ENCODE data around the gene PARN. TPM values are rescaled to one million over a fixed set of nuclear protein-coding genes. Genes with fewer than 3 reads are reported as not detected.

PARN gene
- total and polyA plus RNA-seq, 2 of the 8 experiments (the other 6 are each of a cell fraction or from before 2014, with no cell fraction given): 24.5 to 44.6 TPM

DNA sequence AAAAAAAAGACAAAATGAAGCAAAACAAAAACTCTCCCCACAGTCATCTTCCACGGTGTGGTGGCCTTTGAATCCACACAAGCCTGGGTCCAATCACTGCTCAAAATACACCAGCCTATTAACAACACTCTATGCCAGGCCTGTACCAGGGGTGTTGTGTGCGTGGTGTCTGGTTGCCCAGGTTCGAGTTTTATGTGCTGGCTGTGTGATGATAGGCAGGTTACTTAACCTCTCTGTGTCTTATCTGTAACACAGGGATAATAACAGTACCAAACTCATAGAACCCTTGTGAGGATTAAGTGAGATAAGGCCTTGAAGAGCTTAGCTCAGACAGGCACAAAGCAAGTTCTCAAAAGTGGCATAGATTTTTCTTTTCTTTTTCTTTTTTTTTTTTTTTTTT, 235.2 kb downstream of the PARN start:
- H2BK5ac ChIP-seq (ENCODE audit: low read depth, low read length): no peak overlapping the region
- DNase-seq (ENCODE audit: low read depth in 1 of 2, low spot score in 2 of 2): no peak
- H4K91ac ChIP-seq (replicated peaks; ENCODE audit: insufficient read length, low read length): no peak overlapping the region
- H3K36me3 ChIP-seq (ENCODE audit: control insufficient read depth in 2 of 4, insufficient read depth in 4 of 4, low read length in 3 of 4): no peaks in the 10 kb centered on the region
- no peaks in the 10 kb centered on the region for H3K79me2 ChIP-seq (ENCODE audit: control insufficient read depth in 1 of 2, insufficient read depth in 2 of 2, low read length in 2 of 2)
- H4K20me1 ChIP-seq (replicated peaks in 1 of 2; ENCODE audit: control insufficient read depth in 1 of 2, insufficient read depth in 2 of 2, low read length in 2 of 2): no peaks in the 10 kb centered on the region
- no peak overlapping the region for H2BK20ac ChIP-seq (ENCODE audit: low read length)
- no peak overlapping the region for H3K4me2 ChIP-seq (ENCODE audit: insufficient read depth in 1 of 2, low read depth in 2 of 2, low read length in 2 of 2)
- no peaks in the 10 kb centered on the region for H3K9me3 ChIP-seq (ENCODE audit: insufficient read depth in 2 of 2, low read depth in 1 of 2, low read length in 1 of 2)
- no peak overlapping the region for H2BK15ac ChIP-seq (ENCODE audit: low read length)
- H3K27ac ChIP-seq (ENCODE audit: low read depth, low read length): no peak overlapping the region
- H4K8ac ChIP-seq (ENCODE audit: extremely low read depth, insufficient read depth, low read length): no peak overlapping the region
- H3K9ac ChIP-seq (replicated peaks in 1 of 4; ENCODE audit: extremely low read depth in 1 of 4, low read depth in 3 of 4, low read length in 3 of 4): no peak overlapping the region
- no peak overlapping the region for H3K4me3 ChIP-seq (ENCODE audit: extremely low read depth in 1 of 4, insufficient read depth in 2 of 4, low read depth in 3 of 4, low read length in 4 of 4)
- H3K27me3 ChIP-seq (replicated peaks in 1 of 4; ENCODE audit: control insufficient read depth in 3 of 4, extremely low read depth in 1 of 4, insufficient read depth in 3 of 4, low read length in 3 of 4): no peaks in the 10 kb centered on the region
- no peak overlapping the region for H2AFZ ChIP-seq (ENCODE audit: low read length)
- ChIA-PET POLR2A (ENCODE audit: partially characterized antibody) (no interaction called here), CTCF (ENCODE audit: partially characterized antibody) (interaction anchor here (0.6 to 0.8 kb wide), 2 partner anchors 13 to 91 kb away, joined by 3 to 4 read pairs; no protein-coding TSS in a partner anchor)
- H3K23ac ChIP-seq (ENCODE audit: insufficient read length): no peak overlapping the region
- H2AK5ac ChIP-seq (ENCODE audit: low read depth, low read length): no peak overlapping the region
- no peak overlapping the region for H4K5ac ChIP-seq (ENCODE audit: insufficient read length, low read depth, low read length)
- TF ChIP-seq GABPA (IDR thresholded peaks at IDR 0.05; ENCODE audit: borderline replicate concordance, insufficient read depth, low read length) (no peak), USF2 (IDR thresholded peaks at IDR 0.05; ENCODE audit: low read length) (no peak), KDM1A (IDR thresholded peaks at IDR 0.05; ENCODE audit: borderline replicate concordance, low read length) (peak; percentile 73), BCL11A (IDR thresholded peaks at IDR 0.05; ENCODE audit: low read depth in 2 of 2, low read length in 2 of 2) (no peak)
- H3K56ac ChIP-seq (replicated peaks; ENCODE audit: insufficient read length, low read depth, low read length): no peak overlapping the region
- no peak for FAIRE-seq
- no peaks in the 10 kb centered on the region for H3K79me1 ChIP-seq (ENCODE audit: low read depth, low read length)
- no peak overlapping the region for H3K18ac ChIP-seq (ENCODE audit: extremely low read depth, low read length)
- no peaks in the 10 kb centered on the region for H3K4me1 ChIP-seq (replicated peaks in 1 of 4; ENCODE audit: control insufficient read depth in 3 of 4, insufficient read depth in 4 of 4, low read length in 3 of 4)
- no peak overlapping the region for H3K14ac ChIP-seq (ENCODE audit: insufficient read length)
- H3K23me2 ChIP-seq (ENCODE audit: low read depth, low read length): no peaks in the 10 kb centered on the region
- WGBS, 2 experiments (ENCODE audit: extremely low coverage in 1 of 2, insufficient coverage in 1 of 2, insufficient read length in 1 of 2, insufficient replicate concordance in 2 of 2, low coverage in 1 of 2, low lambda C conversion rate in 2 of 2, missing lambda C conversion rate in 1 of 2): 83% methylated on average over 3 of the region's 3 CpGs; no CpG with 5 or more reads in 1 of the 2 experiments
- no peak overlapping the region for H3K4ac ChIP-seq (replicated peaks; ENCODE audit: insufficient read length, low read depth, low read length)
- H2BK120ac ChIP-seq (replicated peaks; ENCODE audit: low read depth, low read length): no peak overlapping the region
- no peak overlapping the region for H2BK12ac ChIP-seq (ENCODE audit: low read depth, low read length)
